HG02610 (cell line): ENCODE data around the gene INPP4B.

Experiments used
- ATAC-seq: cut with Tn5 transposase; IDR thresholded peaks from one replicate; pipeline ENCODE4 v1.9.1; 2021; ENCODE audit warnings: mild to moderate bottlenecking, moderate library complexity; ENCODE audit not compliant: unreplicated experiment

Gene INPP4B

DNA sequence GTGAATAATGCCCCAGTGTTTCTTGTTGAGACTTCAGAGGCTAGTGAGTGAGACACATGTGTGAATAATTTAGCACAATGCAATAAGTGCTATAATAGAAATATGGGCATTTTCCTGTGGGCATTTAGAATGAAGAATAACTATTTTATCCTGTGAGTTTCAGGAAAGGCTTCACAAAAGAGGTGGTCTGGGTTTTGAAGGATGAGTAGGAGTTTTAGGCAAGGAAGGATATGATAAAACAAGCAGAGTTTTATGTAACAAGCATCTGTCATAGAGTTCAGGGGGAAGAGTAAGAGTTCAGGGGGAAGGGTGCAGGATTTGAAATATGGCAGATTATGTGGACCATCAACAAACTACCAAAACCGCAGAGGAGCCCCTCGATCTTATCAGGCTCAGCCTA is 529.2 kb downstream of the INPP4B start:
- no peak for ATAC-seq

GRCh38 chr4:142316025-142316424 is 530.1 kb downstream of the INPP4B start:
- no peak for ATAC-seq

DNA sequence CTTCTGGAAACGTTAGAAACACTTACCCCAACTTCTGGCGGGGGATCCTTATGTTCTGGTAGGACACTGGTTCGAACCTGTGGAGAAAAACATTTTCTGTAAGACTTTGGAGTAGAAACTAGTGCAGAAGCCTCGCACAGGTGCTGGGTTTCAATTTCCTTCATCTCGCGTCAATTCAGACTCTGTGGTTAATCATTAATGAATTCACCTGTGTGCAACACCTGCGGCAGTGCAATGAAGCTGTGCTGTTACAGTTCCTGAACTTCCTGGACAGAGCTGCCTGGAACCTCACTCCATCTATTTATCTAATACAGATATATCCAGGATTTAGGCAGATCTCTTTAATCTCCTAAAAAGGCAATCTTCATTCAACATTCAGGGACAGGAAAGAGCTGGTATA is 531.4 kb downstream of the INPP4B start:
- no peak for ATAC-seq

- ATAC-seq: no peak
These were observed 531.9 kb downstream of the INPP4B start for GRCh38 chr4:142314247-142314646.

DNA sequence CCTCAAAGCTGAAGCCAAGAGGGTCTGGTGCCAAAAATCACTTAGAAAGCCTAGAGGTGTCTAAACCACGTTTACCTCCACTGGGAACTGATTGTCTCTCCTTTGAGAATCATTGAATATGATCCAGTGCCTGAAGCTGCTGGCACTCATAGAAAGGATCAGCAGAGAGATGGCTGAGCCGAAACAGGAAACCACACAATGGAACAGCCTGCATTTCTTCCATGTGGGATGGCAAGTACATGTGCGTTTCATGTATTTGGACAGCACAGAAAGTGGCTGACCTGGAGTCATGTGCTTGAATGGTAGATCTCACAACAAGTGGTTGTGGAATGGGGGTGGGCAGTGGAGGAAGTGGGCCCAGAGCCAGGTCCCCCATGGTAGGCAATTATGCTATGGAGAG is 533.7 kb downstream of the INPP4B start:
- no peak for ATAC-seq

- ATAC-seq: no peak
These were observed 534.2 kb downstream of the INPP4B start for GRCh38 chr4:142311916-142312315.

- ATAC-seq: no peak
These were observed 536.3 kb downstream of the INPP4B start for GRCh38 chr4:142309772-142310171.

- ATAC-seq: no peak
These were observed 538.2 kb downstream of the INPP4B start for GRCh38 chr4:142307857-142308256.

- no peak for ATAC-seq
These were observed 548.8 kb downstream of the INPP4B start for GRCh38 chr4:142297313-142297712.

DNA sequence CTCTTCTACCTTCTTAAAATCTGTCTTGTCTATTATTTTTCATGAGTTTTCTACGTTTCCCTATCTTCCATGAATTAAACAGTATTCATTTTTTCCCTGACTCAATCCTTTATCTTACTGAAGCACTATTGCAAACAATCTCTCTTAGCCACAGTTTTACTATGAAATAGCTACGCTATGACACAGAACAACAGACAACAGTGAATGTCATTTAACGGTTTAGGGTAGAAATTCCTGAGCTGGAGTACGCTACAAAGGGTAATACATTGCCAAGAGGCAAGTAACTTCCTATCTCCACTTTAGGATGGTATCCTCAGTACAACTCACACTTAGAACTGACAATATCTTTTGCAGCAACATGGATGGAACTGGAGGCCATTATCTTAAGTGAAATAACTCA is 552.6 kb downstream of the INPP4B start:
- ATAC-seq: no peak

DNA sequence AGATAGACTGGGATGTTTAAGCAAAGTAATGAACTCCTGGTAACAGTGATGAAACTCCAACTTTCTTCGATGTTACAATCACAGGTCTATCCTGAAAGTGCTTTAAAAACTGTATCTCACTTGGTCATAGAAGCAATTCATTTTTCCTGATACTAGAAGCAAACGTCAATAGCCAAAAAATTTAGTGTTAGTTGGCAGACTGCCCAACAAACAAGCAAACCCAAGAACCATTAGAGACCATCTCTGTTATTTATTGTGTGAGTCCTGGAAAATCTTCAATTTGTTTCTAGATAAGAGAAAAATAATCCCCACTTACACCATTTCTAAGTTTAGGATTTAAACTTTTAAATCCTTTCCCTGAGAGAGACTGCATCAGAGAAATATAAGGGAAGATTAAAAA is 553.9 kb downstream of the INPP4B start:
- ATAC-seq: no peak

GRCh38 chr4:142291299-142292050 is 554.6 kb downstream of the INPP4B start:
- no peak for ATAC-seq

- ATAC-seq: no peak
These were observed 558.7 kb downstream of the INPP4B start for GRCh38 chr4:142287371-142287770.

DNA sequence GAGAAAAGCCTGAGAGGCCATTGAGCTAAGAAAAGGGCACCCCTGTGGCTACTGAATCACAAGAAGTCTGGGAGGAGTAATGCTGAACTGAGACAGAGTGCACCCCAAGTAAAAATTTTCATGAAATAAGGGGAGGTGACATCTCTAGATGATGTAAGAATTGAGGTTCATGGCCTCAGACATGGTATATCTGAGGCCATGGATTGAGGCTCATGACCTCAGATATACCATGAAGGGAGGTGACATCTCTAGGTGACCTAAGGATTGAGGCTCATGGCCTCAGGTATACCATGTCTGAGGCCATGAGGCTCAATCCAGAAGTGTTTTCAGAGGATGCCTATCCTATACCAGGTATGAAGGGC is 560.9 kb downstream of the INPP4B start:
- ATAC-seq: no peak

DNA sequence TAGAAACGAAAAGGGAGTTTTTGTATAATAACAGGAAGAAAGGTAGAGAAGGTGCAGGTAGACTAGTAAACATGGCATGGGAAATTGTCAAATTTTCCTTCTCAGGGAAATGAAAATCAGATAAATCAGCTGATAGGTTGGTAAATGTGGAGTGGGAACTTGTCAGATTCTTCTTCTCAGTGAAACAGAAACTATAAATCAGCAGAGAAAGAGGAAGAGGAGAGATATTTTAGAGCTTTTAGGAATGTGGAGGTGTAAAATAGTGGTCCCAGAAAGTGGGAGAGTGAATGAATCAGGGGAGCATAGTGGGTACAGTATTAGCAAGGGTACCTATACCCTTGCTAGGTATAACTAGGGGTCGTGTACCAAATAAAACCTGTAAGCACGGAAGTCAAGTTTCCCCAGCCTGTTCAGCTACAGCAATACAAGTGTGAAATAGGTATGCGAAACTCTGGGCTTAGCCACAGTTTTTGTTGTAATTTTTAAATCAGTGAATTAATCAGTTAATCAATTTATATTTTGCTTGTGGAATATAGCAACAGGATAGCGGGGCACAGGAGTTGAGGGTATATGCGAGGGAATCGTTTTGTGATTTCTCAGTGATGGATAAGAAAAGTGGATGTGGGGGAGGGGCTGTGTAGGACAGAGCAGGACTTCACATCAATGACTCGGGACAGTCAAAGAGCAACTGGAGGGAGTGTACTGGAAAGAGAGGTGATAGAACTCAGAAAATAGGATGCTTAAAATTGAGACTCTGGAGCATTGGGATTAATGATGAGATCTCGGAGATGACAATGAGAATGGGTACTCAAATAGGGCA is 561.5 kb downstream of the INPP4B start:
- ATAC-seq: no peak

DNA sequence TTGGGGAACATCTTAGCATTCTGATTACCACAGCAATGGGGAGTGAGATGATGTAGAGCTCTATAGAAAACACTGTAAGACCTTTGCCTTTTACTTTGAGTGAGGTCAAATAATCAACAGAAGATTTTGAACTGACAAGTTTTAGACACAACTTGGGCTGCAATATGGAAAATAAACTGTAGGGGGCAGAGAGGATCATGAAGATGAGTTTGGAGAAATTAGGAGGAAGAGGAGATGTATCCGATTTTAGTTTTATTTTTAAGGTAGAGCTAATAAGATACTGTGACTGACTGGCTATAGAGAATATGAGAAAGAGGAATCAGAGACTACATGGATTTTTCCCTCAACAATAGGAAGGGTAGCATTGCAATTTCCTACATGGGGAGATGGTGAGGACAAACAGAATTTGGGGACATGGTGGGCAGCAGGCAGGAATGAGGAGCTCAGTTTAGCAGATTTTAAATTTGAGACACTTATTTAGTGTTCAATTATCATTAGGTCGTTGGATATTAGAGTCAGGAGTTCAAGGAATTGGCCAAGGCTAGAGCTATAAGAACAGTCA is 563.1 kb downstream of the INPP4B start:
- ATAC-seq: no peak

DNA sequence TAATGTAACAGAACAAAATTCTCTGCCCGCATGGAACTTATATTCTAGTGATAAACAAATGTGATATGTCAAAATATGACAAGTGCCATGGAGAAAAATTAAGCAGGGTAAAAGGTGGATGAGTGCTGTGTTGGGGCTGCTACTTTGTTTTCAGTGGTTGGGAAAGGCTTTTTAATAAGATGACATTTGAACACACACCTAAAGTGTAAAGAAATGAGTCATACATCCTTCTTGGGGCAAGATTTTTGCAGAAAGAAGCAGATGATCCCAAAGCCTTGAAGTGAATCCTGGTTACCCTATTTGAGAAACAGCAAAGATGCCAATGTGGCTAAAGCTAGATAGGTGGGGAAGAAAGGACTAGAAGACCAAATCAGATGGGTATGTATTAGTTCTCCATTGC is 564.1 kb downstream of the INPP4B start:
- no peak for ATAC-seq

DNA sequence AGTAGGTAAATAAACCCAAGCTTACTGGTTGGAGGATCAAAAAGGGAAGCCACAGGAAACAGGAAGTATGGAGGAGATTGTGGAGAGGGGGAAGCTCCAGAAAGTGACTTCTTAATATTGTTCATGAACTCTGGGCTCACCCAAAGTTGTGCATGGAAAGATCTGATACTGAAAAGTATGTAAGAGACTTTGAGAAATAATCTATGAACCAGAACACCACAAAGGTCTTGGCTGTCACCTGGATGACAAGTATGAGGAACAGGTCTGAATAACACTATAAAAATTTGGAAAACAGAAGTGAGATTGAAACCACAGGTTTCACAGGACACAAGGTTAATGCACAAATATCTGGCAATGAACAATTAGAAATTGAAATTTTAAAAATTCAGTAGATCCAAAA is 567.4 kb downstream of the INPP4B start:
- ATAC-seq: no peak

DNA sequence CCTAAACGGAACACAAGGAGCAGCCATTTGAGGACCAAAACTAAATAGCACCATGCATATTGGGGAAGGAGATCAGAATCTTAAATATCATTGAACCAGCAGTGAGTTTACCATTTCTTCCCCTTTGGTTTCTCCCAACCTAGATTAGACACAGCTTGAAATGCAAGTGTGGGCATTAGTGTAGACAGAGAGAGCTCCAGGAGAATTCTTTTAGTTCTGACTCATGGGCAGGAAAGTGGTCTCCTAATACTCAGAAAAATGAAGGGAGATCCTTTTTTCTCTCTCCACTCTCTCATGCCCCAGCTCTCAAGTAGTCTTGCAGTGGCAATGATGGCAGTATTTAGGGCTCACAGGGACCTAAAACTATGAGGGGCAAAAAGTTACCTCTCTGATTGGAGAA is 567.9 kb downstream of the INPP4B start:
- no peak for ATAC-seq

DNA sequence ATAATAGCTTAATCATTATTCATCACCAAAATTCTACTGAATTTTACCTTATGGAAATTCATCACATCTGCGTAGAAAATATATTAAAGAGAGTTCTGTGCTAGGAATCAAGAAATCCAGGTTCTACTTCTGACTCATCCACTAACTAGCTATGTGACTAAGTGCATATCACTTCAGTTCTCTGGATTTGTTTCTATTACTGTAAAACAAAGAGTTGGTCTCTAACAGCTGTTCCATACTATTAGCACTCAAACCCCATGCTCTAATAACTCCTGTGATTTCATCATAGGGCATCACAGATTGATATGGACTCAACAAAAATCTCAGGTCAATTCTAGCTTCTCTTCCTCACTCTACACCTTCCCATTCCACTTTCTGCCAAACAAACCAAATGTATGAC is 572.0 kb downstream of the INPP4B start:
- no peak for ATAC-seq

- ATAC-seq: no peak
These were observed 573.6 kb downstream of the INPP4B start for GRCh38 chr4:142272452-142272851.

DNA sequence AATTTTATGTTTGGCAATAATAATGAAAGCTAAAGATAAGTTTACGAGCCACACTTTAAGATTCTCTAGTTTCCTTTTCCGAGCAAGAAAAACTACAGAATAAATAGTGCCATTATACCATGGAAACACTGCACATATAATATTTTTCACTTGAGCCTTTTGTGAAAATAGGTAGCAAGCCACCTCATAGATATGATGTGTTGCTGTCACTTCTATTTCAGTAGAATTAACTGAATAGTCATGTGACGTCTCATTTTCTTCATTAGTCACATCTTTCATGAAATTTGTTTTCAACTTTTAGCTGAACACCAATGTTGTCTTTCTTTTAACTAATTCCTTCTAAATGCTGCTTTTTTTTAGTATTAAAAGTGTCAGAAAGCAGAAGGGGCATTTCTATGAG is 574.3 kb downstream of the INPP4B start:
- no peak for ATAC-seq
